ENCODE results near the gene DEDD2.

The DEDD2 gene

GRCh38 chr19:42169486-42170413 lies 47.7 kb downstream of the DEDD2 start:
- DNase-seq: no peak

- no peak for DNase-seq
These were observed 49.3 kb downstream of the DEDD2 start for GRCh38 chr19:42168206-42168605.

GRCh38 chr19:42166316-42166715 lies 51.2 kb downstream of the DEDD2 start:
- no peak for DNase-seq

GRCh38 chr19:42165146-42165545 lies 52.3 kb downstream of the DEDD2 start:
- DNase-seq: no peak

GRCh38 chr19:42161616-42162263 lies 55.7 kb downstream of the DEDD2 start:
- DNase-seq: no peak

- DNase-seq: no peak
These were observed 57.5 kb downstream of the DEDD2 start for GRCh38 chr19:42159942-42160341.

GRCh38 chr19:42158926-42159325 lies 58.6 kb downstream of the DEDD2 start:
- no peak for DNase-seq

GRCh38 chr19:42156571-42156970 lies 60.9 kb downstream of the DEDD2 start:
- no peak for DNase-seq

- no peak for DNase-seq
These were observed 61.7 kb downstream of the DEDD2 start for GRCh38 chr19:42155796-42156195.

- no peak for DNase-seq
These were observed 62.8 kb downstream of the DEDD2 start for GRCh38 chr19:42154471-42155323.

GRCh38 chr19:42153672-42154433 lies 63.6 kb downstream of the DEDD2 start:
- DNase-seq: no peak

- DNase-seq: no peak
These were observed 64.4 kb downstream of the DEDD2 start for GRCh38 chr19:42152910-42153671.

GRCh38 chr19:42151782-42152684 lies 65.4 kb downstream of the DEDD2 start:
- DNase-seq: no peak

GRCh38 chr19:42150911-42151361 lies 66.5 kb downstream of the DEDD2 start:
- no peak for DNase-seq

GRCh38 chr19:42150364-42150763 lies 67.1 kb downstream of the DEDD2 start:
- DNase-seq: no peak

GRCh38 chr19:42149447-42150202 lies 67.9 kb downstream of the DEDD2 start:
- no peak for DNase-seq

All from activated CD4-positive, alpha-beta T cell treated with anti-CD3 and anti-CD28 coated beads for 48 hours (primary cell).